GM23338 (cell line): Measurements from ENCODE around the gene TXNDC2. TPM values are rescaled to one million over a fixed set of nuclear protein-coding genes. Genes with fewer than 3 reads are reported as not detected.

Experiments used
- ATAC-seq: fragments of 200-7000 bp; cut with Tn5 transposase; 3 replicates; pipeline ENCODE4 v1.9.1; 2020
- DNase-seq: peaks from one replicate; pipeline ENCODE4 v3.0.0-alpha.2; 2015; ENCODE audit warnings: low spot score
- H2AFZ ChIP-seq: fragments of 200-600 bp; sonication (generic); 2 replicates; pipeline ENCODE4 v1.8.0; 2016; ENCODE audit warnings: antibody characterized with exemption, mild to moderate bottlenecking, moderate library complexity
- H3F3A ChIP-seq: fragments of 200-600 bp; sonication (generic); replicated peaks from 2 replicates; pipeline ENCODE4 v1.8.0; 2017; ENCODE audit warnings: antibody characterized with exemption, mixed run types, low read depth
- H3K27ac ChIP-seq: fragments of 200-600 bp; sonication (generic); 2 replicates; pipeline ENCODE4 v1.6.1; 2016; ENCODE audit warnings: low read depth
- H3K27me3 ChIP-seq: fragments of 200-600 bp; sonication (generic); 2 replicates; pipeline ENCODE4 v1.8.0; 2016; ENCODE audit warnings: mild to moderate bottlenecking, mixed run types, moderate library complexity; ENCODE audit not compliant: insufficient read depth
- H3K36me3 ChIP-seq: fragments of 200-600 bp; sonication (generic); 2 replicates; pipeline ENCODE4 v1.8.0; 2016; ENCODE audit warnings: mild to moderate bottlenecking; ENCODE audit not compliant: insufficient read depth
- H3K4me1 ChIP-seq: fragments of 200-600 bp; sonication (generic); 2 replicates; pipeline ENCODE4 v1.8.0; 2016; ENCODE audit warnings: mild to moderate bottlenecking, moderate library complexity; ENCODE audit not compliant: insufficient read depth
- H3K4me2 ChIP-seq: fragments of 200-600 bp; sonication (generic); 2 replicates; pipeline ENCODE4 v1.7.1; 2017; ENCODE audit warnings: mixed run types
- H3K4me3 ChIP-seq: fragments of 200-600 bp; sonication (generic); 2 replicates; pipeline ENCODE4 v1.6.1; 2016; ENCODE audit warnings: mixed run types
- H3K79me2 ChIP-seq: fragments of 200-600 bp; sonication (generic); replicated peaks from 2 replicates; pipeline ENCODE4 v1.8.0; 2017; ENCODE audit warnings: mild to moderate bottlenecking; ENCODE audit not compliant: insufficient read depth
- H3K9me2 ChIP-seq: fragments of 200-600 bp; sonication (generic); 2 replicates; pipeline ENCODE4 v1.8.0; 2017; ENCODE audit not compliant: insufficient read depth
- H4K20me1 ChIP-seq: fragments of 200-600 bp; sonication (generic); replicated peaks from 2 replicates; pipeline ENCODE4 v1.8.0; 2017; ENCODE audit warnings: mild to moderate bottlenecking; ENCODE audit not compliant: insufficient read depth
- H3K27ac Mint-ChIP-seq: 2 replicates; pipeline ENCODE4 v1.8.0; 2020; ENCODE audit warnings: inconsistent platforms, mild to moderate bottlenecking, moderate library complexity, mixed read lengths
- H3K27me3 Mint-ChIP-seq: 3 replicates; pipeline ENCODE4 v1.8.0; 2022; ENCODE audit warnings: low read depth, mild to moderate bottlenecking, moderate library complexity, mixed read lengths, inconsistent platforms; ENCODE audit not compliant: insufficient read depth, poor library complexity
- H3K36me3 Mint-ChIP-seq: 3 replicates; pipeline ENCODE4 v1.8.0; 2021; ENCODE audit warnings: low read depth, mild to moderate bottlenecking, inconsistent platforms, moderate library complexity, mixed read lengths
- H3K4me1 Mint-ChIP-seq: 3 replicates; pipeline ENCODE4 v1.8.0; 2020; ENCODE audit warnings: mild to moderate bottlenecking, inconsistent platforms, mixed read lengths
- H3K4me3 Mint-ChIP-seq: 3 replicates; pipeline ENCODE4 v1.8.0; 2021; ENCODE audit warnings: moderate library complexity, mild to moderate bottlenecking, inconsistent platforms, mixed read lengths
- H3K9me3 Mint-ChIP-seq: 3 replicates; pipeline ENCODE4 v1.8.0; 2020; ENCODE audit warnings: moderate library complexity, mild to moderate bottlenecking, inconsistent platforms, mixed read lengths
- EZH2 ChIP-seq: fragments of 200-600 bp; sonication (generic); IDR thresholded peaks from one replicate; pipeline ENCODE4 v1.8.0; 2017; ENCODE audit warnings: antibody characterized with exemption, mild to moderate bottlenecking, low read depth; ENCODE audit not compliant: unreplicated experiment
- POLR2AphosphoS5 ChIP-seq: IDR thresholded peaks from 2 replicates; pipeline ENCODE4 v1.6.1; 2016; ENCODE audit warnings: antibody characterized with exemption, low read depth
- ZNF114 ChIP-seq: fragments of 250-450 bp; sonication (Bioruptor Pico); IDR thresholded peaks from 2 replicates; pipeline ENCODE4 v1.5.0; 2020; ENCODE audit warnings: mild to moderate bottlenecking, moderate library complexity
- ZNF331 ChIP-seq: fragments of 250-450 bp; sonication (Bioruptor Pico); IDR thresholded peaks from 2 replicates; pipeline ENCODE4 v1.5.0; 2020; ENCODE audit warnings: low read depth, mild to moderate bottlenecking, moderate library complexity
- polyA plus RNA-seq: library from polyadenylated mRNA; unstranded; fragments of >200 nt; fragmentation: Nextera tagmentation; extraction: Ambion mirVana; gene quantifications from 2 replicates; pipeline ENCODE4 v1.2.1, GENCODE V29; 2016
- total RNA-seq: library from RNA; depleted of rRNA; stranded (reverse); fragments of >200 nt; shearing (Covaris generic); gene quantifications from 2 replicates; pipeline ENCODE4 v1.2.3, GENCODE V29; 2014
- TF ChIP-seq, protein P1 (sequence below): IDR thresholded peaks from one replicate; pipeline ENCODE4 v1.6.1; 2018; ENCODE audit warnings: antibody characterized with exemption; ENCODE audit not compliant: unreplicated experiment
- TF ChIP-seq, protein P2 (sequence below): fragments of 250-450 bp; sonication (Bioruptor Pico); IDR thresholded peaks from 2 replicates; pipeline ENCODE4 v1.5.0; 2020; ENCODE audit warnings: mild to moderate bottlenecking, moderate library complexity
- TF ChIP-seq, protein P3 (sequence below): IDR thresholded peaks from 2 replicates; pipeline ENCODE4 v1.6.1; 2016; ENCODE audit warnings: antibody characterized with exemption
- TF ChIP-seq, protein P4 (sequence below), 2 experiments: fragments of 200-600 bp in 1 of 2; sonication (generic) in 1 of 2; conservative IDR thresholded peaks; 2 replicates each; pipeline versions ENCODE4 v1.5.1 to v1.6.1; 2016 to 2017; ENCODE audit warnings: antibody characterized with exemption in 2 of 2, low read depth in 2 of 2, mild to moderate bottlenecking in 2 of 2, moderate library complexity in 1 of 2

TXNDC2 gene
- total and polyA plus RNA-seq, 2 experiments from 2014 or later, result 0.16 TPM; not detected in 1

DNA sequence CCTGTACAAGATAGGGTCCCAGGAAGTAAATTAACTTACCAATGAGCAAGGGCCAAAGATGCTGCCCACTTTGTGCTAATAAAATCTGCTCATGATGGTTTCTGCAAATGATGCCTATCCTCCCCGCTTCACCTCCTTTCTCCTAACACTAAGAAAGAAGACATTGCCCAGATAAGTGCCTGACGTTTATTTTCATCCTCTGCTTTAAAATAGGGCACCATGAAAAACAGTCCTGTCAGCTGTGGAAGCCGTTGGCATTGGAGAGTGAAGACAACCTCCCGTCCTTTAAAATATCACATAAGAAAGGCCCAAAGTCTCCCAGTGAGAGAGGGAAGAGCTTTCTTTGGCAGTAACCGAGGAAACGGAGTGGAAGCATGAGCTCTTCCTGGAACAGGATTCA lies 1.7 kb upstream of the TXNDC2 start (continued):
- TF ChIP-seq, protein P1, sequence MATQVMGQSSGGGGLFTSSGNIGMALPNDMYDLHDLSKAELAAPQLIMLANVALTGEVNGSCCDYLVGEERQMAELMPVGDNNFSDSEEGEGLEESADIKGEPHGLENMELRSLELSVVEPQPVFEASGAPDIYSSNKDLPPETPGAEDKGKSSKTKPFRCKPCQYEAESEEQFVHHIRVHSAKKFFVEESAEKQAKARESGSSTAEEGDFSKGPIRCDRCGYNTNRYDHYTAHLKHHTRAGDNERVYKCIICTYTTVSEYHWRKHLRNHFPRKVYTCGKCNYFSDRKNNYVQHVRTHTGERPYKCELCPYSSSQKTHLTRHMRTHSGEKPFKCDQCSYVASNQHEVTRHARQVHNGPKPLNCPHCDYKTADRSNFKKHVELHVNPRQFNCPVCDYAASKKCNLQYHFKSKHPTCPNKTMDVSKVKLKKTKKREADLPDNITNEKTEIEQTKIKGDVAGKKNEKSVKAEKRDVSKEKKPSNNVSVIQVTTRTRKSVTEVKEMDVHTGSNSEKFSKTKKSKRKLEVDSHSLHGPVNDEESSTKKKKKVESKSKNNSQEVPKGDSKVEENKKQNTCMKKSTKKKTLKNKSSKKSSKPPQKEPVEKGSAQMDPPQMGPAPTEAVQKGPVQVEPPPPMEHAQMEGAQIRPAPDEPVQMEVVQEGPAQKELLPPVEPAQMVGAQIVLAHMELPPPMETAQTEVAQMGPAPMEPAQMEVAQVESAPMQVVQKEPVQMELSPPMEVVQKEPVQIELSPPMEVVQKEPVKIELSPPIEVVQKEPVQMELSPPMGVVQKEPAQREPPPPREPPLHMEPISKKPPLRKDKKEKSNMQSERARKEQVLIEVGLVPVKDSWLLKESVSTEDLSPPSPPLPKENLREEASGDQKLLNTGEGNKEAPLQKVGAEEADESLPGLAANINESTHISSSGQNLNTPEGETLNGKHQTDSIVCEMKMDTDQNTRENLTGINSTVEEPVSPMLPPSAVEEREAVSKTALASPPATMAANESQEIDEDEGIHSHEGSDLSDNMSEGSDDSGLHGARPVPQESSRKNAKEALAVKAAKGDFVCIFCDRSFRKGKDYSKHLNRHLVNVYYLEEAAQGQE, result no peak
- no peak for TF ChIP-seq POLR2AphosphoS5
- TF ChIP-seq, protein P2, sequence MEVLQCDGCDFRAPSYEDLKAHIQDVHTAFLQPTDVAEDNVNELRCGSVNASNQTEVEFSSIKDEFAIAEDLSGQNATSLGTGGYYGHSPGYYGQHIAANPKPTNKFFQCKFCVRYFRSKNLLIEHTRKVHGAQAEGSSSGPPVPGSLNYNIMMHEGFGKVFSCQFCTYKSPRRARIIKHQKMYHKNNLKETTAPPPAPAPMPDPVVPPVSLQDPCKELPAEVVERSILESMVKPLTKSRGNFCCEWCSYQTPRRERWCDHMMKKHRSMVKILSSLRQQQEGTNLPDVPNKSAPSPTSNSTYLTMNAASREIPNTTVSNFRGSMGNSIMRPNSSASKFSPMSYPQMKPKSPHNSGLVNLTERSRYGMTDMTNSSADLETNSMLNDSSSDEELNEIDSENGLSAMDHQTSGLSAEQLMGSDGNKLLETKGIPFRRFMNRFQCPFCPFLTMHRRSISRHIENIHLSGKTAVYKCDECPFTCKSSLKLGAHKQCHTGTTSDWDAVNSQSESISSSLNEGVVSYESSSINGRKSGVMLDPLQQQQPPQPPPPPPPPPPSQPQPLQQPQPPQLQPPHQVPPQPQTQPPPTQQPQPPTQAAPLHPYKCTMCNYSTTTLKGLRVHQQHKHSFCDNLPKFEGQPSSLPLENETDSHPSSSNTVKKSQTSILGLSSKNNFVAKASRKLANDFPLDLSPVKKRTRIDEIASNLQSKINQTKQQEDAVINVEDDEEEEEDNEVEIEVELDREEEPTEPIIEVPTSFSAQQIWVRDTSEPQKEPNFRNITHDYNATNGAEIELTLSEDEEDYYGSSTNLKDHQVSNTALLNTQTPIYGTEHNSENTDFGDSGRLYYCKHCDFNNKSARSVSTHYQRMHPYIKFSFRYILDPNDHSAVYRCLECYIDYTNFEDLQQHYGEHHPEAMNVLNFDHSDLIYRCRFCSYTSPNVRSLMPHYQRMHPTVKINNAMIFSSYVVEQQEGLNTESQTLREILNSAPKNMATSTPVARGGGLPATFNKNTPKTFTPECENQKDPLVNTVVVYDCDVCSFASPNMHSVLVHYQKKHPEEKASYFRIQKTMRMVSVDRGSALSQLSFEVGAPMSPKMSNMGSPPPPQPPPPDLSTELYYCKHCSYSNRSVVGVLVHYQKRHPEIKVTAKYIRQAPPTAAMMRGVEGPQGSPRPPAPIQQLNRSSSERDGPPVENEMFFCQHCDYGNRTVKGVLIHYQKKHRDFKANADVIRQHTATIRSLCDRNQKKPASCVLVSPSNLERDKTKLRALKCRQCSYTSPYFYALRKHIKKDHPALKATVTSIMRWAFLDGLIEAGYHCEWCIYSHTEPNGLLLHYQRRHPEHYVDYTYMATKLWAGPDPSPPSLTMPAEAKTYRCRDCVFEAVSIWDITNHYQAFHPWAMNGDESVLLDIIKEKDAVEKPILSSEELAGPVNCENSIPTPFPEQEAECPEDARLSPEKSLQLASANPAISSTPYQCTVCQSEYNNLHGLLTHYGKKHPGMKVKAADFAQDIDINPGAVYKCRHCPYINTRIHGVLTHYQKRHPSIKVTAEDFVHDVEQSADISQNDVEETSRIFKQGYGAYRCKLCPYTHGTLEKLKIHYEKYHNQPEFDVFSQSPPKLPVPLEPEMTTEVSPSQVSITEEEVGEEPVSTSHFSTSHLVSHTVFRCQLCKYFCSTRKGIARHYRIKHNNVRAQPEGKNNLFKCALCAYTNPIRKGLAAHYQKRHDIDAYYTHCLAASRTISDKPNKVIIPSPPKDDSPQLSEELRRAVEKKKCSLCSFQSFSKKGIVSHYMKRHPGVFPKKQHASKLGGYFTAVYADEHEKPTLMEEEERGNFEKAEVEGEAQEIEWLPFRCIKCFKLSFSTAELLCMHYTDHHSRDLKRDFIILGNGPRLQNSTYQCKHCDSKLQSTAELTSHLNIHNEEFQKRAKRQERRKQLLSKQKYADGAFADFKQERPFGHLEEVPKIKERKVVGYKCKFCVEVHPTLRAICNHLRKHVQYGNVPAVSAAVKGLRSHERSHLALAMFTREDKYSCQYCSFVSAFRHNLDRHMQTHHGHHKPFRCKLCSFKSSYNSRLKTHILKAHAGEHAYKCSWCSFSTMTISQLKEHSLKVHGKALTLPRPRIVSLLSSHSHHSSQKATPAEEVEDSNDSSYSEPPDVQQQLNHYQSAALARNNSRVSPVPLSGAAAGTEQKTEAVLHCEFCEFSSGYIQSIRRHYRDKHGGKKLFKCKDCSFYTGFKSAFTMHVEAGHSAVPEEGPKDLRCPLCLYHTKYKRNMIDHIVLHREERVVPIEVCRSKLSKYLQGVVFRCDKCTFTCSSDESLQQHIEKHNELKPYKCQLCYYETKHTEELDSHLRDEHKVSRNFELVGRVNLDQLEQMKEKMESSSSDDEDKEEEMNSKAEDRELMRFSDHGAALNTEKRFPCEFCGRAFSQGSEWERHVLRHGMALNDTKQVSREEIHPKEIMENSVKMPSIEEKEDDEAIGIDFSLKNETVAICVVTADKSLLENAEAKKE (CRISPR knock-in tag), result no peak

DNA sequence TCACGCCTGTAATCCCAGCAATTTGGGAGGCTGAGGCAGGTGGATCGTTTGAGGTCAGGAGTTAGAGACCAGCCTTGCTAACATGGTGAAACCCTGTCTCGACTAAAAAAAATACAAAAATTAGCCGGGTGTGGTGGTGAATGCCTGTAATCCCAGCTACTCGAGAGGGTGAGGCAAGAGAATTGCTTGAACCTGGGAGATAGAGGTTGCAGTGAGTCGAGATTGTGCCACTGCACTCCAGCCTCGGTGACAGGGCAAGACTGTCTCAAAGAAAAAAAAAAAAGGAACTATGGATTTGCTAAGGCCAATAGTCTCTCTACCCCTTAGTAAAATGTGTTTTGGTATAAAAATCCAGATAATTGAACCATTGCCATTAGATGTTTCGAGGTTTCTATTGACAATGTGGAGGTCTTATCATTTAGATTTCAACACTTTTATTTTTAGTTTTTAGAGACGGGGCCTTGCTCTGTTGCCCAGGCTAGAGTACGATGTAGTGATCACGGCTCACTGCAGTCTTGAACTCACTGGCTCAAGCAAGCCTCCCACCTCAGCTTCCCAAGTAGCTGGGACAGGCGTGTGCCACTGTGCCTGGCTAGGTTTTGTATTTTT lies 1.1 kb upstream of the TXNDC2 start:
- H3K4me1 Mint-ChIP-seq, result no peaks in the 10 kb centered on the region
- no peaks in the 10 kb centered on the region; the same call in 1 of the 3 replicates for H3K9me3 Mint-ChIP-seq
- no peak overlapping the region for H3K27ac Mint-ChIP-seq
- Histone ChIP-seq H3K27me3 (no peaks in the 10 kb centered on the region), H3K27ac (no peak overlapping the region), H3K4me1 (no peaks in the 10 kb centered on the region), H4K20me1 (no peaks in the 10 kb centered on the region), H3K36me3 (no peaks in the 10 kb centered on the region), H3K4me3 (no peak overlapping the region), H2AFZ (no peak overlapping the region), H3K4me2 (no peak overlapping the region), H3F3A (no peaks in the 10 kb centered on the region), H3K79me2 (no peaks in the 10 kb centered on the region), H3K9me2 (peaks cover 11% of the 10 kb centered on the region)
- H3K36me3 Mint-ChIP-seq, result no peaks in the 10 kb centered on the region
- no peak for ATAC-seq
- DNase-seq, result no peak
- no peaks in the 10 kb centered on the region for H3K27me3 Mint-ChIP-seq
- H3K4me3 Mint-ChIP-seq, result no peak overlapping the region
- TF ChIP-seq, protein P3, sequence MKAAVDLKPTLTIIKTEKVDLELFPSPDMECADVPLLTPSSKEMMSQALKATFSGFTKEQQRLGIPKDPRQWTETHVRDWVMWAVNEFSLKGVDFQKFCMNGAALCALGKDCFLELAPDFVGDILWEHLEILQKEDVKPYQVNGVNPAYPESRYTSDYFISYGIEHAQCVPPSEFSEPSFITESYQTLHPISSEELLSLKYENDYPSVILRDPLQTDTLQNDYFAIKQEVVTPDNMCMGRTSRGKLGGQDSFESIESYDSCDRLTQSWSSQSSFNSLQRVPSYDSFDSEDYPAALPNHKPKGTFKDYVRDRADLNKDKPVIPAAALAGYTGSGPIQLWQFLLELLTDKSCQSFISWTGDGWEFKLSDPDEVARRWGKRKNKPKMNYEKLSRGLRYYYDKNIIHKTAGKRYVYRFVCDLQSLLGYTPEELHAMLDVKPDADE, result no peak
- TF ChIP-seq ZNF331 (CRISPR knock-in tag), result no peak
- no peak for TF ChIP-seq EZH2
- TF ChIP-seq ZNF114 (CRISPR knock-in tag), result no peak
- TF ChIP-seq, protein P4, sequence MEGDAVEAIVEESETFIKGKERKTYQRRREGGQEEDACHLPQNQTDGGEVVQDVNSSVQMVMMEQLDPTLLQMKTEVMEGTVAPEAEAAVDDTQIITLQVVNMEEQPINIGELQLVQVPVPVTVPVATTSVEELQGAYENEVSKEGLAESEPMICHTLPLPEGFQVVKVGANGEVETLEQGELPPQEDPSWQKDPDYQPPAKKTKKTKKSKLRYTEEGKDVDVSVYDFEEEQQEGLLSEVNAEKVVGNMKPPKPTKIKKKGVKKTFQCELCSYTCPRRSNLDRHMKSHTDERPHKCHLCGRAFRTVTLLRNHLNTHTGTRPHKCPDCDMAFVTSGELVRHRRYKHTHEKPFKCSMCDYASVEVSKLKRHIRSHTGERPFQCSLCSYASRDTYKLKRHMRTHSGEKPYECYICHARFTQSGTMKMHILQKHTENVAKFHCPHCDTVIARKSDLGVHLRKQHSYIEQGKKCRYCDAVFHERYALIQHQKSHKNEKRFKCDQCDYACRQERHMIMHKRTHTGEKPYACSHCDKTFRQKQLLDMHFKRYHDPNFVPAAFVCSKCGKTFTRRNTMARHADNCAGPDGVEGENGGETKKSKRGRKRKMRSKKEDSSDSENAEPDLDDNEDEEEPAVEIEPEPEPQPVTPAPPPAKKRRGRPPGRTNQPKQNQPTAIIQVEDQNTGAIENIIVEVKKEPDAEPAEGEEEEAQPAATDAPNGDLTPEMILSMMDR (conservative IDR thresholded peaks at IDR 0.05; ENCODE audit: low read depth in 2 of 2), result no peak
